ENCODE results near the gene CST5. TPM values are rescaled to one million over a fixed set of nuclear protein-coding genes. Genes with fewer than 3 reads are reported as not detected.

Gene CST5
- polyA plus RNA-seq, 1 of the 3 experiments (the other 2 are of a cell fraction), result not detected

DNA sequence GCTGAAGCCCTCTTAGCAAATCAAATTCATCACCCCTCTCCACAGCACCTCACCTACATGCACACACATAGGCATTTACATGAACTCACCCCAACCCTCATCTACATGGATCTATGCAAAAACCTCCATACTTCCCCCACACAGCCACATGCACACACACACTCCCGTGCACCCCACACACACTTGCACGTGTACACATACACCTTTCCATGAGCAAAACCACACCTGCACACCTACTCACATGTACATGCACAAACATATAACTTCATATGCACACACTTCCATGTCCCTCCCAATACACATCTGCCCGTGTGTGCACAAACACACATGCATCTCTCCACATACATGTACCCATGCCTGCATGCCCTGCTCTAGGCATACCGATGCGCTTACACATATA is 23.3 kb downstream of the CST5 start:
- no peaks in the 10 kb centered on the region for H4K20me1 ChIP-seq (ENCODE audit: insufficient read depth)
- H3K27ac ChIP-seq (ENCODE audit: low read depth in 2 of 2, low read length in 1 of 2), result no peak overlapping the region
- H3K27me3 ChIP-seq (ENCODE audit: insufficient read depth), result no peaks in the 10 kb centered on the region
- H3K9me2 ChIP-seq, result no peaks in the 10 kb centered on the region
- no peaks in the 10 kb centered on the region for H3K79me2 ChIP-seq (ENCODE audit: insufficient read depth)
- no peak overlapping the region for H3K9ac ChIP-seq
- ChIA-PET CTCF (no interaction called here), POLR2A (no interaction called here)
- H3K4me3 ChIP-seq (ENCODE audit: low read depth in 2 of 2, low read length in 1 of 2), result no peak overlapping the region
- no peaks in the 10 kb centered on the region for H3K4me1 ChIP-seq (ENCODE audit: control insufficient read depth in 1 of 2, insufficient read depth in 2 of 2, low read depth in 1 of 2, low read length in 1 of 2)
- no peaks in the 10 kb centered on the region for H3F3A ChIP-seq (replicated peaks; ENCODE audit: insufficient read depth)
- H3K36me3 ChIP-seq (replicated peaks in 1 of 2; ENCODE audit: control insufficient read depth in 1 of 2, insufficient read depth in 2 of 2, low read length in 1 of 2), result no peaks in the 10 kb centered on the region
- no peak for DNase-seq
- no peak for TF ChIP-seq FOXM1 (IDR thresholded peaks at IDR 0.05; ENCODE audit: low read depth)
- TF ChIP-seq GABPA (IDR thresholded peaks at IDR 0.05; ENCODE audit: low read depth), result no peak
- no peak for TF ChIP-seq RFX5 (IDR thresholded peaks at IDR 0.05; ENCODE audit: low read length)
- WGBS (ENCODE audit: low lambda C conversion rate), result 32% methylated on average over 5 of the region's 5 CpGs
- H3K9me3 ChIP-seq, result no peaks in the 10 kb centered on the region
- no peak overlapping the region for H2AFZ ChIP-seq (ENCODE audit: low read depth)
- H3K4me2 ChIP-seq, result no peak overlapping the region

DNA sequence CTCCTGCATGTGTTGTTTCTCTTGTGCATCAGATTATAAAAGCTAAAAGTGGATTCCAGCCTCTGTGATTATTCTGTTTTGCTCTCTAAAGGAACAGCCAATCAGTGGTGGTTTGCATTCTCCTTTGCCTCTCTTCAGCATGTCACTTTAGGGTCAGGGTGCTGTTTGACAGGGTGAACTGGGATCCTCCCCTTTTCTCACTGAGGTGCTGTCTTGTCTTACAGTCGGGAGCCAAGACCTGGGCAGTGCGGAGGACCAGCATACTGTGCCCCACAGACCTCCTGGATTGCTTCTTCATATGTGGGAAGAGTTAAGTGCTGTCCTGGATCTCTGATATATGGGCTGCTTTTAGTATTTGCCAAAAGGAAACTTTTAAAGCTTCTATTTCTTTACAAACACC is 37.9 kb downstream of the CST5 start:
- H3K27me3 ChIP-seq (ENCODE audit: insufficient read depth), result no peaks in the 10 kb centered on the region

DNA sequence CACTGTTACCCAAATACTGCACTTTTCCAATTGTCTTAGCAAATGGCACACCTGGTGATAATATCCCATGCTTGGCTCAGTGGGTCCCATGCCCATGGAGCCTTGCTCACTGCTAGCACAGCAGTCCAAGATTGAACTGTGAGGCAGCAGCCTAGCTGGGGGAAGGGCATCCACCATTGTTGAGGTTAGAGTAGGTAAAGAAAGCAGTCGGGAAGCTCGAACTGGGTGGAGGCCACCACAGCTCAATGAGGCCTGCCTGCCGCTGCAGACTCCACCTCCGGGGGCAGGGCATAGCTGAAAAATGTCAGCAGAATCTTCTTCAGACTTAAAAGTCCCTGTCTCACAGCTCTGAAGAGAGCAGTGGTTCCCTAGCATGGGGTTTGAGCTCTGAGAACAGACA is 43.8 kb downstream of the CST5 start:
- WGBS (ENCODE audit: low lambda C conversion rate), result 11% methylated on average over 4 of the region's 4 CpGs
- ChIA-PET CTCF (interaction anchor here (1.5 kb wide), 1 partner anchor 167 kb away, joined by 3 read pairs; no protein-coding TSS in a partner anchor), POLR2A (no interaction called here)
- H3K27me3 ChIP-seq (ENCODE audit: insufficient read depth), result no peaks in the 10 kb centered on the region
- H3K4me1 ChIP-seq (ENCODE audit: control insufficient read depth in 1 of 2, insufficient read depth in 2 of 2, low read depth in 1 of 2, low read length in 1 of 2), result no peaks in the 10 kb centered on the region
- no peak overlapping the region for H2AFZ ChIP-seq (ENCODE audit: low read depth)
- no peaks in the 10 kb centered on the region for H3K9me3 ChIP-seq
- H4K20me1 ChIP-seq (ENCODE audit: insufficient read depth), result no peaks in the 10 kb centered on the region
- DNase-seq, result no peak
- H3K9ac ChIP-seq, result no peak overlapping the region
- H3K79me2 ChIP-seq (ENCODE audit: insufficient read depth), result no peaks in the 10 kb centered on the region
- no peak overlapping the region for H3K4me3 ChIP-seq (ENCODE audit: low read depth in 2 of 2, low read length in 1 of 2)
- H3K4me2 ChIP-seq, result no peak overlapping the region
- H3K9me2 ChIP-seq, result no peaks in the 10 kb centered on the region
- no peaks in the 10 kb centered on the region for H3F3A ChIP-seq (replicated peaks; ENCODE audit: insufficient read depth)
- H3K36me3 ChIP-seq (replicated peaks in 1 of 2; ENCODE audit: control insufficient read depth in 1 of 2, insufficient read depth in 2 of 2, low read length in 1 of 2), result no peaks in the 10 kb centered on the region
- TF ChIP-seq, protein P1, sequence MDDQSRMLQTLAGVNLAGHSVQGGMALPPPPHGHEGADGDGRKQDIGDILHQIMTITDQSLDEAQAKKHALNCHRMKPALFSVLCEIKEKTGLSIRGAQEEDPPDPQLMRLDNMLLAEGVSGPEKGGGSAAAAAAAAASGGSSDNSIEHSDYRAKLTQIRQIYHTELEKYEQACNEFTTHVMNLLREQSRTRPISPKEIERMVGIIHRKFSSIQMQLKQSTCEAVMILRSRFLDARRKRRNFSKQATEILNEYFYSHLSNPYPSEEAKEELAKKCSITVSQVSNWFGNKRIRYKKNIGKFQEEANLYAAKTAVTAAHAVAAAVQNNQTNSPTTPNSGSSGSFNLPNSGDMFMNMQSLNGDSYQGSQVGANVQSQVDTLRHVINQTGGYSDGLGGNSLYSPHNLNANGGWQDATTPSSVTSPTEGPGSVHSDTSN (IDR thresholded peaks at IDR 0.05), result no peak
- TF ChIP-seq, protein P2, sequence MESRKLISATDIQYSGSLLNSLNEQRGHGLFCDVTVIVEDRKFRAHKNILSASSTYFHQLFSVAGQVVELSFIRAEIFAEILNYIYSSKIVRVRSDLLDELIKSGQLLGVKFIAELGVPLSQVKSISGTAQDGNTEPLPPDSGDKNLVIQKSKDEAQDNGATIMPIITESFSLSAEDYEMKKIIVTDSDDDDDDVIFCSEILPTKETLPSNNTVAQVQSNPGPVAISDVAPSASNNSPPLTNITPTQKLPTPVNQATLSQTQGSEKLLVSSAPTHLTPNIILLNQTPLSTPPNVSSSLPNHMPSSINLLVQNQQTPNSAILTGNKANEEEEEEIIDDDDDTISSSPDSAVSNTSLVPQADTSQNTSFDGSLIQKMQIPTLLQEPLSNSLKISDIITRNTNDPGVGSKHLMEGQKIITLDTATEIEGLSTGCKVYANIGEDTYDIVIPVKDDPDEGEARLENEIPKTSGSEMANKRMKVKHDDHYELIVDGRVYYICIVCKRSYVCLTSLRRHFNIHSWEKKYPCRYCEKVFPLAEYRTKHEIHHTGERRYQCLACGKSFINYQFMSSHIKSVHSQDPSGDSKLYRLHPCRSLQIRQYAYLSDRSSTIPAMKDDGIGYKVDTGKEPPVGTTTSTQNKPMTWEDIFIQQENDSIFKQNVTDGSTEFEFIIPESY (IDR thresholded peaks at IDR 0.05; ENCODE audit: borderline replicate concordance, low read depth), result no peak
- H3K27ac ChIP-seq (ENCODE audit: low read depth in 2 of 2, low read length in 1 of 2), result no peak overlapping the region

More for the DNA sequence above, 37.9 kb downstream of the CST5 start:
- no peak for DNase-seq
- Histone ChIP-seq H3K4me1 (ENCODE audit: control insufficient read depth in 1 of 2, insufficient read depth in 2 of 2, low read depth in 1 of 2, low read length in 1 of 2) (no peaks in the 10 kb centered on the region), H3K79me2 (ENCODE audit: insufficient read depth) (no peaks in the 10 kb centered on the region), H3F3A (replicated peaks; ENCODE audit: insufficient read depth) (no peaks in the 10 kb centered on the region), H3K27ac (ENCODE audit: low read depth in 2 of 2, low read length in 1 of 2) (no peak overlapping the region), H3K9me3 (no peaks in the 10 kb centered on the region), H3K4me2 (no peak overlapping the region), H3K9me2 (no peaks in the 10 kb centered on the region), H3K4me3 (ENCODE audit: low read depth in 2 of 2, low read length in 1 of 2) (no peak overlapping the region), H2AFZ (ENCODE audit: low read depth) (no peak overlapping the region), H4K20me1 (ENCODE audit: insufficient read depth) (no peaks in the 10 kb centered on the region), H3K9ac (no peak overlapping the region), H3K36me3 (replicated peaks in 1 of 2; ENCODE audit: control insufficient read depth in 1 of 2, insufficient read depth in 2 of 2, low read length in 1 of 2) (no peaks in the 10 kb centered on the region)
- no peak for TF ChIP-seq FOSL2 (IDR thresholded peaks at IDR 0.05; ENCODE audit: borderline replicate concordance, low read depth)
- TF ChIP-seq, protein P3, sequence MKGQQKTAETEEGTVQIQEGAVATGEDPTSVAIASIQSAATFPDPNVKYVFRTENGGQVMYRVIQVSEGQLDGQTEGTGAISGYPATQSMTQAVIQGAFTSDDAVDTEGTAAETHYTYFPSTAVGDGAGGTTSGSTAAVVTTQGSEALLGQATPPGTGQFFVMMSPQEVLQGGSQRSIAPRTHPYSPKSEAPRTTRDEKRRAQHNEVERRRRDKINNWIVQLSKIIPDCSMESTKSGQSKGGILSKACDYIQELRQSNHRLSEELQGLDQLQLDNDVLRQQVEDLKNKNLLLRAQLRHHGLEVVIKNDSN (IDR thresholded peaks at IDR 0.05; ENCODE audit: borderline replicate concordance, low read depth), result no peak
- TF ChIP-seq EP300 (IDR thresholded peaks at IDR 0.05; ENCODE audit: borderline replicate concordance in 1 of 2, low read depth in 1 of 2, low read length in 1 of 2), result no peak
- no peak for TF ChIP-seq SIN3A (IDR thresholded peaks at IDR 0.05; ENCODE audit: borderline replicate concordance, low read depth, low read length)
- no peak for TF ChIP-seq TCF12 (IDR thresholded peaks at IDR 0.05)
- 5% methylated on average over 2 of the region's 2 CpGs for WGBS (ENCODE audit: low lambda C conversion rate)
- ChIA-PET POLR2A (no interaction called here), CTCF (no interaction called here)
